OCI-LY1 (cell line): ENCODE results near the gene CTDSP2.

Experiments
- H2AFZ ChIP-seq: fragments of 200-600 bp; sonication (generic), shearing (Covaris generic); 2 replicates; pipeline ENCODE4 v1.6.0; 2014; ENCODE audit warnings: antibody characterized with exemption, mild to moderate bottlenecking, low read length
- H3F3A ChIP-seq: fragments of 200-600 bp; sonication (generic), shearing (Covaris generic); 2 replicates; pipeline ENCODE4 v1.6.0; 2014; ENCODE audit warnings: mild to moderate bottlenecking, antibody characterized with exemption, low read length, moderate library complexity; ENCODE audit not compliant: insufficient read depth
- H3K27ac ChIP-seq: fragments of 200-600 bp; sonication (generic); 2 replicates; pipeline ENCODE4 v1.5.1; 2014; ENCODE audit warnings: low read length, mixed run types, mild to moderate bottlenecking, low read depth; ENCODE audit not compliant: poor library complexity, severe bottlenecking
- H3K27me3 ChIP-seq: fragments of 200-600 bp; sonication (generic); 2 replicates; pipeline ENCODE4 v1.6.0; 2014; ENCODE audit warnings: antibody characterized with exemption, mild to moderate bottlenecking, low read length, moderate library complexity; ENCODE audit not compliant: insufficient read depth
- H3K36me3 ChIP-seq: fragments of 200-600 bp; sonication (generic); 2 replicates; pipeline ENCODE4 v1.6.1; 2014; ENCODE audit warnings: mild to moderate bottlenecking, antibody characterized with exemption, low read length, moderate library complexity, mixed read lengths; ENCODE audit not compliant: insufficient read depth
- H3K4me1 ChIP-seq: fragments of 200-600 bp; sonication (generic); 2 replicates; pipeline ENCODE4 v1.5.1; 2014; ENCODE audit warnings: mild to moderate bottlenecking, low read length, moderate library complexity; ENCODE audit not compliant: insufficient read depth, severe bottlenecking
- H3K4me2 ChIP-seq: fragments of 200-600 bp; sonication (generic), shearing (Covaris generic); 2 replicates; pipeline ENCODE4 v1.6.1; 2014; ENCODE audit warnings: low read length
- H3K4me3 ChIP-seq: fragments of 200-600 bp; sonication (generic); 2 replicates; pipeline ENCODE4 v1.5.1; 2014; ENCODE audit warnings: low read length, low read depth, mild to moderate bottlenecking, mixed read lengths; ENCODE audit not compliant: poor library complexity, severe bottlenecking
- H3K79me2 ChIP-seq: fragments of 200-600 bp; shearing (Covaris generic); 2 replicates; pipeline ENCODE4 v1.6.1; 2016; ENCODE audit warnings: mixed run types, low read length, mixed read lengths; ENCODE audit not compliant: insufficient read depth
- H3K9ac ChIP-seq: fragments of 200-600 bp; sonication (generic), shearing (Covaris generic); 2 replicates; pipeline ENCODE4 v1.6.1; 2014; ENCODE audit warnings: mild to moderate bottlenecking, low read length, mixed read lengths
- H3K9me2 ChIP-seq: fragments of 200-600 bp; sonication (generic), shearing (Covaris generic); 2 replicates; pipeline ENCODE4 v1.6.1; 2014; ENCODE audit warnings: low read depth, mild to moderate bottlenecking, low read length, mixed read lengths
- H3K9me3 ChIP-seq: fragments of 200-600 bp; shearing (Covaris generic); 2 replicates; pipeline ENCODE4 v1.6.1; 2014; ENCODE audit warnings: low read length, mixed read lengths
- H4K20me1 ChIP-seq: fragments of 200-600 bp; sonication (generic), shearing (Covaris generic); 2 replicates; pipeline ENCODE4 v1.6.0; 2016; ENCODE audit warnings: mild to moderate bottlenecking, low read length; ENCODE audit not compliant: insufficient read depth
- CTCF ChIP-seq: fragments of 200-600 bp; sonication (generic), shearing (Covaris generic); IDR thresholded peaks from 2 replicates; pipeline ENCODE4 v1.5.1; 2017; ENCODE audit warnings: mild to moderate bottlenecking, antibody characterized with exemption, low read length, moderate library complexity, mixed read lengths
- EZH2 ChIP-seq: fragments of 200-600 bp; sonication (generic), shearing (Covaris generic); IDR thresholded peaks from 2 replicates; pipeline ENCODE4 v1.8.0; 2017; ENCODE audit warnings: borderline replicate concordance, mixed run types, mild to moderate bottlenecking, antibody characterized with exemption, low read length, moderate library complexity, mixed read lengths

CTDSP2 gene

DNA sequence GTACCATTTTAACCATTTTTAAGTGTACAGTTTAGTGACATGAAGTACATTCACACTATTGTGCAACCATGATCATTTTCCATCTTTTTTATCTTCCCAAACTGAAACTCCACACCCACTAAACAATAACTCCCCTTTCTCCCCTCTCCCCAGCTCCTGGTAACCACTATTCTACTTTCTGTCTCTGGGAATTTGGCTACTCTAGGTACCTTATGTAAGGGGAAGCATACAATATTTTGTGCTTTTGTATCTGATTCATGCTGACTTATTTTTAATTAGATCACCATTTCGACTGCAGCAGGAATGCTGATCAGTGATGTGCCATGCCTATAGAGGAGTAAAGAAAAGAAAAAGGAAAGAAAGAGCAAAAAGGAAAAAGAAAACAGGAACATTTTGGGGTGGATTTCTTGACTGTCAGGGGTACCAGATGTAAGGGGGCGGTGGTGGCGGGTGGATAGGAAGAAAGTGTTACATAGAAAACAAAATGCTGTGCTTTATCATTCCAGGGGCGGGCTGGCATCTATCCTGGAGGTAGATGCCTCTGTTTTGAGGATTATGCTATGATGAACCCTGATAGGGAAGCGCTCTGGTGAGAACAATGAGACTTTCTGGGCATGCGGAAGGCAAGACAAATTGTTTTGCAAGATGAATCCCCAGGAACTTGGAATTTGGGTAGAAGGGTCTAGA lies 45.2 kb upstream of the CTDSP2 start:
- H3K9me2 ChIP-seq, result no peaks in the 10 kb centered on the region

GRCh38 chr12:57890191-57891115 lies 43.9 kb upstream of the CTDSP2 start:
- H3K4me3 ChIP-seq, result no peak overlapping the region

More for the DNA sequence above, 45.2 kb upstream of the CTDSP2 start:
- no peaks in the 10 kb centered on the region for H3K9me3 ChIP-seq
- H3K27ac ChIP-seq, result no peak overlapping the region
- H3K9ac ChIP-seq, result no peak overlapping the region
- H4K20me1 ChIP-seq, result no peaks in the 10 kb centered on the region
- TF ChIP-seq CTCF (no peak), EZH2 (no peak)
- no peaks in the 10 kb centered on the region for H3F3A ChIP-seq
- no peak overlapping the region for H2AFZ ChIP-seq
- no peaks in the 10 kb centered on the region for H3K79me2 ChIP-seq
- H3K36me3 ChIP-seq, result no peaks in the 10 kb centered on the region
- no peak overlapping the region for H3K4me2 ChIP-seq
- H3K4me1 ChIP-seq, result peaks cover 5% of the 10 kb centered on the region
- H3K27me3 ChIP-seq, result peaks cover 7% of the 10 kb centered on the region; the same call in 1 of the 2 replicates
- no peak overlapping the region for H3K4me3 ChIP-seq

GRCh38 chr12:57889500-57889989 lies 43.0 kb upstream of the CTDSP2 start:
- Histone ChIP-seq H3K4me1 (no peaks in the 10 kb centered on the region), H3K4me2 (no peak overlapping the region), H3K36me3 (no peaks in the 10 kb centered on the region), H3K79me2 (no peaks in the 10 kb centered on the region), H3F3A (no peaks in the 10 kb centered on the region), H3K27me3 (no peaks in the 10 kb centered on the region), H2AFZ (no peak overlapping the region), H3K4me3 (no peak overlapping the region), H3K9me2 (no peaks in the 10 kb centered on the region), H4K20me1 (no peaks in the 10 kb centered on the region), H3K9me3 (no peaks in the 10 kb centered on the region; the same call in 1 of the 2 replicates), H3K9ac (no peak overlapping the region), H3K27ac (no peak overlapping the region)
- no peak for TF ChIP-seq CTCF
- no peak for TF ChIP-seq EZH2

More at GRCh38 chr12:57890191-57891115, 43.9 kb upstream of the CTDSP2 start:
- H3K9ac ChIP-seq, result no peak overlapping the region
- no peak overlapping the region for H3K27ac ChIP-seq
- H2AFZ ChIP-seq, result no peak overlapping the region
- no peaks in the 10 kb centered on the region for H3K4me1 ChIP-seq
- H3K36me3 ChIP-seq, result no peaks in the 10 kb centered on the region
- no peaks in the 10 kb centered on the region for H3F3A ChIP-seq
- no peaks in the 10 kb centered on the region; the same call in 1 of the 2 replicates for H3K27me3 ChIP-seq
- no peak overlapping the region for H3K4me2 ChIP-seq
- H3K9me3 ChIP-seq, result no peaks in the 10 kb centered on the region
- no peaks in the 10 kb centered on the region for H3K79me2 ChIP-seq
- H4K20me1 ChIP-seq, result no peaks in the 10 kb centered on the region
- no peaks in the 10 kb centered on the region for H3K9me2 ChIP-seq
- TF ChIP-seq EZH2 (no peak), CTCF (no peak)
